ENCODE measurements around the gene MX2.
"Not testable (repeated sequence)": the region's sequence is repeated elsewhere in the genome, so short reads cannot be mapped to it uniquely, and the experiment has no call there.

MX2 gene

GRCh38 chr21:41338455-41338854 is 23.4 kb upstream of the MX2 start:
- DNase-seq (ENCODE audit: low read depth in 2 of 2), result no peak

GRCh38 chr21:41342035-41342434 is 19.8 kb upstream of the MX2 start:
- no peak for DNase-seq (ENCODE audit: low read depth in 2 of 2)

GRCh38 chr21:41344146-41344545 is 17.7 kb upstream of the MX2 start:
- no peak for DNase-seq (ENCODE audit: low read depth in 2 of 2)

DNA sequence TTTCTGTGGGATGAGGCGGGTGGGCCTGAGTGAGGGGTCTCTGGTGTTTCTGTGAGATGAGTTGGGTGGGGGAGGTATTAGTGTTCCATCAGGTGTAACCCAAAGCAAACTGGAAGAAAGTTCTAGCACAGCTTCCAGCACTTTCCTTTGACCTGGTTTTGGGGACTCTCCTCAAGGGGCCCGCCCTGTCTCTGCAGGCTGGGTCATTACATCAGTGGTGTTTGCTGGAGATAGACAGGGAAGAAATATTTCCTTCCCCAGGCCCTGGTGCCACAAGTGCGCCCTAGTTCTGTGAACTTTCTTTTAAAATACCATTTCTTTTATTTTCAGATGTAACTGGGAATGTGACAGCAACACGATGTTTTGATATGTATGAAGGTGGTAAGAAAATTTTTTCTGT is 16.5 kb upstream of the MX2 start:
- DNase-seq (ENCODE audit: low read depth in 2 of 2), result no peak

- DNase-seq (ENCODE audit: low read depth in 2 of 2), result no peak
Observed at GRCh38 chr21:41345934-41346685, 15.7 kb upstream of the MX2 start.

GRCh38 chr21:41346758-41347157 is 15.1 kb upstream of the MX2 start:
- DNase-seq (ENCODE audit: low read depth in 2 of 2), result no peak

DNA sequence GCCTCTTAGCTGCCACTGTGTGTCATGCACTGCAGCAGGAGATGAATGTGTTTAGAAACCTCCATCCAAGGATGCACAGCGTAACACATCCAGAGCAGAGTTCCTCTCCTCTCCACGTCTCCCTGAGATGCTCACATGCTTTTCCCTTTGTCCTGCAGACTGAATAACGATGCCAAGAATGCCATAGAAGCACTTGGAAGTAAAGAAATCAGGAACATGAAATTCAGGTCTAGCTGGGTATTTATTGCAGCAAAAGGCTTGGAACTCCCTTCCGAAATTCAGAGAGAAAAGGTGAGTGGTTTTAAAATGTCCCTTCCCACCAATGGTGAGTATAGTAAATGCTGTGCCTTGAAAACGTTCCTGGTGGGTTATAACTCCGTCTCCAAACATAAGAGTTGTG is 13.4 kb upstream of the MX2 start:
- no peak for DNase-seq (ENCODE audit: low read depth in 2 of 2)

GRCh38 chr21:41349126-41349525 is 12.7 kb upstream of the MX2 start:
- no peak for DNase-seq (ENCODE audit: low read depth in 2 of 2)

- DNase-seq (ENCODE audit: low read depth in 2 of 2), result no peak
Observed at GRCh38 chr21:41349619-41350390, 12.0 kb upstream of the MX2 start.

GRCh38 chr21:41350436-41351155 is 11.2 kb upstream of the MX2 start:
- no peak for DNase-seq (ENCODE audit: low read depth in 2 of 2)

GRCh38 chr21:41357546-41357945 is 4.3 kb upstream of the MX2 start:
- no peak for DNase-seq (ENCODE audit: low read depth in 2 of 2)

DNA sequence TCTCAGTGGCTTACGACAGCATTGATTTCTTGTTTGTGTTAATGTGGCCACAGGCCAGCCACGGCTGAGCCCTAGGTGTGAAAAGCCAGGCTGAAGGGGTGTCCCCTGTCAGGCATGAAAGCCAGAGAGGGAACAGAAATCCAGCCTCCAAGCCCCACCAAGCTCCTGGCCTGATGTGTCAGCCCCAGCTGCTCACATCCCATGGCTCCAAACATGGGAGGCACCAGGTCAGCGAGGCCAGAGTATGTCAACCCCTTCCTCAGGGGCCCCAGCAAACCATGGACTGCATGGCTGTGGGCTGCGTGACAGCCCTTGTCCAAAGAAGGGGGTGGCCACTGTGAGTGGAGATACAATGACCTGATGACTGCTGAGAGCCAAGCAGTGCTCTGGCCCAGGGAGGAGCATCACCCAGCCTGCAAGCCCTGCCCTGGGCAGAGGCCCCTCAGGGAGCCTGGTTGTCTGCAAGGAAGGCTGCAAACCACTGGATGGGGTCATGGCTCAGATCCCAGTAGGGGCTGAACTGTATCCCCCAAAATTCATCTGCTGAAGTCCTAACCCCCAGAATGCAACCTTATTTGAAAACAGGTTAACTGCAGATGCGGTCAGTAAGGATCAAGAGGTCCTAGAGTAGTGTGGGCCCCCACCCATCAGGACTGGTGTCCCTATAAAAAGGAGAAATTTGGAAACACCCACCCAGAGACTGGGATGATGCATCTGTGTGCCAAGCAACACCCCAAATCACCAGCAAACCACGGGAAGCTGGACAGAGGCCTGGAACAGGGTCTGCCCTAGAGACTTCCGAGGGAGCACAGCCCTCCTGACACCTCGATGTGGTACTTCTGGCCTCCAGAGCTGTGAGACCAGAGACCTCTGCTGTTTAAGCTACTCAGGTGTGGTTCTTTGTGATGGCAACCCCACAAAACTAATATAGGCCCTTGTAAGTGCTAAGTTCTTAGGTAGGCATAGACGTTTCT is 3.3 kb upstream of the MX2 start:
- DNase-seq (ENCODE audit: low read depth in 2 of 2), result no peak

DNA sequence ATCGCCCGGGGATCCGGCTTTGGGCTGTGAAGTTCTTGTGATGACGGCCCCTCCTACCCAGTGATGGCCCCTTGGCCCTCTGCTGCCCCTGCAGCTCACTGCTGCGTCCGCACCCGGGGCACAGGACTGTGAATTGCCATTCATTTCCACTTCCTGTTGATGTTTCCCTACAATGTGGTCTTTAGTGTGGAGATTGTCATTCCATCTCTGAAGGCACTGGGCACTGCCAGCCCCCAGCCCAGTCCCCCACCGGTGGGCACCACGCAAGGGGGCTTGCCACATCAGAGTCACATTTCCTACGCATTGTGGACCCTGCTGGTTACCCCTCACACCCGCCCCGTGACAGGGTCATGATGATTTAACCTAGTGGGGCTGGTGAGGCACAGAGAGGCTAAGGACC is 2.5 kb upstream of the MX2 start:
- no peak for DNase-seq (ENCODE audit: low read depth in 2 of 2)

GRCh38 chr21:41359754-41360071 is 2.1 kb upstream of the MX2 start:
- DNase-seq (ENCODE audit: low read depth in 2 of 2), result not testable (repeated sequence)

- no peak for DNase-seq (ENCODE audit: low read depth in 2 of 2)
Observed at GRCh38 chr21:41360072-41360821, 1.6 kb upstream of the MX2 start.

DNA sequence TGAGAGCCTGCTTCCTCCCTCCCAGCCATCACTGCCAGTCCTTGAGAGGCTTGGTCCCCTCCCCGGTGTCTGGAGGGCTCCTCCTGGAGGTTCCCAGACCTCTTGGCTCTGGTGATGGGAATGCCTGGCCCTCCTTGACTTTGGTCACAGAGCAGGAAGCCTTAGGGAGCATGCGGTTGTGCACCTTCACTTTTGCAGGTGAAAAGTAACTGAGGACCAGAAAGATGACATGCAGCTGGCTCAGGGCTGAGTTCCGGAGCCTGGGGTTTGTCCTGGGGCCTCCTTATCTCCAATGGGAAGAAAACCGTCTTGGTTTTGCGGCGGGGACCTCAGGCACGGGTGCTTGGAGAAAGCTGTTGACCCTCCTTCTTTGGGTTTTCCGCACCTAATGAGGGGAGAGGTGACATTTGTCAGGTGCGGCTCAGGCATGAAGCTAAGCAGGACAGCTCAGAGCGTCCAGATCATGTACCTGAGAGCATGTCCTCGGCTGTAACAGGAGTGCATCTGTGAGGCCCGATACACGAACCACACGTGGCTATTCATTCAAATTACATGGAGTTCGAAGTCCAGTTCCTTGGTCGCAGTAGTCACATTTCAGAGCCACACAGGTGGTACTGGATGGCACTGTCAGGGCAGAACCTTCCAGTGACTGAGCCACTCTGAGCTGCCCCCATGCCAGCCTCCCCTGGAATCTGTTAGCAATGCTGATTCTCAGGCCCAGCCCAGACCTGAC is 608 bp upstream of the MX2 start:
- DNase-seq (ENCODE audit: low read depth in 2 of 2), result no peak

DNA sequence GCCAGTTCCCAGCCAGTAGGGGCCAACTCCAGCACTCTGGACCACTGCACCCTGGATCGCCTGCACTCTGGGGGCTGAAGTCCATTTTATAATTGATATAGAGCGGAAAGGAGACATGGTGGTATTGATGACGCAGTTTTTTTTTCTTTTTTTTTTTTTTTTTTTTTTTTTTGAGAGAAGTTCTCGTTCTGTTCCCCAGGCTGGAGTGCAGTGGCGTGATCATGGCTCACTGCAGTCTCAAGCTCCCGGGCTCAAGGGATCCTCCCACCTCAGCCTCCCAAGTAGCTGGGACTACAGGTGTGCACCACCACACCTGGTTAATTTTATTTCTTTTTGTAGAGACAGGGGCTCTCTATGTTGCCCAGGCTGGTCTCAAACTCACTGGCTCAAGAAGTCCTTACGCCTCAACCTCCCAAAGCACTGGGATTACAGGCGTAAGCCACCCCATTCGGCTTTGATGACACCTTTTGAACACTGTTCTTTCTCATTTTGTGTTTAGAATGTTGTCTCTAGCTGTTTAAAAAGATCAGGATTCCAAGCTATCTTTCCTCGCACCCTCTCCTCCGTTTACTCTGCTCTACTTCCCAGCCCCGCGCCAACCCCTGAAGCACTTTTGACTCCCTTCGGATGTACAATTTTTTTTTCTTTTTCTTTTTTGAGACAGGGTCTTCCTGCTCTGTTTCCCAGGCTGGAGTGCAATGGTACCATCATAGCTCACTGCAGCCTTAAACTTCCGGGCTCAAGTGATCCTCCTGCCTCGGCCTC is 960 bp downstream of the MX2 start:
- DNase-seq (ENCODE audit: low read depth in 2 of 2), result no peak

DNA sequence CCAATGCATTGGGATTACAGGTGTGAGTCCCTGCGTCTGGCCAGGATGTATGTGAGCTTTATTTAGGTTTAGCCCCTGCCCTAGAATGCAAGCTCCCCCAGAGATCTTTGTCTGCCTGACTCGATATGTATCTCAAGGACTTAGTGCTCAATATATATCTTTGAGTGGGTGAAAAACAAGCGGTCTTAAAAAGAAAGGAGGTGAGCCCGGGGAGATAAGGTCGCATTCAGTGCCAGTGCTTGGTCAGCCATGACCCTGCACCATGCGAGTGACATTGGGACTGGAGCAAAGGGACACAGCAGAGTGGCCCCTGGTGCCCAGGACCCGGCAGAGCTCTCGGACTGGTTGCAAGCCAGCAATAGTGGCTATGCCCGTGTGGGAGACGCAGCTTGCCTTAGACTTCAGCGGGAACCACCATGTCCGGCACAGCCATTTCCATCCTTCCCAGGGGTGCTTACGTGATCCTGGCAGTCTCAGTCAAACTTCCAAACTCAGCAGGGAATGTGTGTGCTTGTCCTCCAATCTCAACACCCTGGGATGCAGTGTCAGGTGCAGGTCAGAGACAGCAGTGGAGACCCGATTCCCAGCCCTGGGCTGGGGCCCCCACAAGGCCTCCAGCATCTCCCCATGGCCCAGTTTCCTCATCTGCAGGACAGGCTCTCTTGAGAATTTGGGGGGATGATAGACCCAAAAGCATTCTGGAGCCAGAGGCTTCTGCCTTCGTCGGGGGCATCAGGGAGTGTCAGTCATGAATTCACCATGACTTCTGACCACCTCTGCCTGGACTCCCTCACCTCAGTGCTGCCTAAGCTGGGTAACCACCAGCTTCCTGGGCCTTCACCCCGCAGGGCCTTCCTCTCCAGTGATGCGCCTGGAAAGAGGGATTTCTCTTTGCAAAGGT is 1.8 kb downstream of the MX2 start:
- no peak for DNase-seq (ENCODE audit: low read depth in 2 of 2)

All from stimulated activated CD4-positive, alpha-beta T cell treated with anti-CD3 and anti-CD28 coated beads, Interleukin-4, amount 100 ng/mL, for 48 hours (primary cell).